Activated naive CD4-positive, alpha-beta T cell treated with anti-CD3 and anti-CD28 coated beads, Interleukin-2, amount 50 U/mL, for 16 hours (primary cell): Measurements from ENCODE around the gene PRKAB1.
"Not testable (repeated sequence)": the region's sequence is repeated elsewhere in the genome, so short reads cannot be mapped to it uniquely, and the experiment has no call there.

Experiments used
- DNase-seq: peaks from one replicate; pipeline ENCODE4 v3.0.0-alpha.2; 2020

Gene PRKAB1, protein sequence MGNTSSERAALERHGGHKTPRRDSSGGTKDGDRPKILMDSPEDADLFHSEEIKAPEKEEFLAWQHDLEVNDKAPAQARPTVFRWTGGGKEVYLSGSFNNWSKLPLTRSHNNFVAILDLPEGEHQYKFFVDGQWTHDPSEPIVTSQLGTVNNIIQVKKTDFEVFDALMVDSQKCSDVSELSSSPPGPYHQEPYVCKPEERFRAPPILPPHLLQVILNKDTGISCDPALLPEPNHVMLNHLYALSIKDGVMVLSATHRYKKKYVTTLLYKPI

DNA sequence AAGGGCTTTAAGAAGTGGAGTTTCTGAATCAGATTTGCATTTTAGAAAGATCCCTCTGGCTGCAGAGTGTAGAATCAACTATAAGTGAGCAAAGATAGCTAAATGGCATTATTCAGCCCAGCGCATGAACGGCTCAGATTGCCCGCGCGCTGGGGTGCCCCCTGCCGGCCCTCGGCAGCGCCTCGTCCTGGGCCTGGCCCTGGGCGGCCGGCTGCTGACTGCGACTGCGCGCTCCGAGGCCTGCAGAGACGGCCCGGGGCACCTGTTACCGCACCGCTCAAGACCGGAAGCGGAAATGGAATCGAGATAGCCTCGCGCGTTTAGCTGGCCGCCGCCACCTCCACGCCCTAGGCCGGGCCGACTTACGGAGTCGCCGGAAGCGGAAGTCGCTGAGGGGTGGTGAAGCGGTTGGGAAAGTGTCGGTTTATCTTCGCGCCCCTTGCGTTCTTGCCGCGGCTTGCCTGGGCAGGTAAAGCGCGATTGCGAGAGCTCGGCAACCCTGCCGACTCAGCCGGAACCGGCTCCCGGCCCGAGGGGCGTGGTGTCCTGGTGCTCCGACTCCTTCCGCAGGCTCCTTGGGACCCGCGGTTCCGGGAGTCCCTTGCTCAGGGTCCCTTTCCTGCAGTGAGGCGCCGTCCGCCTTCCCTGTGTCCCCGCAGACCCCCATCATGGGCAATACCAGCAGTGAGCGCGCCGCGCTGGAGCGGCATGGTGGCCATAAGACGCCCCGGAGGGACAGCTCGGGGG lies at the start of gene PRKAB1:
PRKAB1 (plus strand) TSS at position 557 of the 747 bp plus-strand sequence; CDS start at position 669, 112 bp downstream.
- DNase-seq, result peak; percentile 96

DNA sequence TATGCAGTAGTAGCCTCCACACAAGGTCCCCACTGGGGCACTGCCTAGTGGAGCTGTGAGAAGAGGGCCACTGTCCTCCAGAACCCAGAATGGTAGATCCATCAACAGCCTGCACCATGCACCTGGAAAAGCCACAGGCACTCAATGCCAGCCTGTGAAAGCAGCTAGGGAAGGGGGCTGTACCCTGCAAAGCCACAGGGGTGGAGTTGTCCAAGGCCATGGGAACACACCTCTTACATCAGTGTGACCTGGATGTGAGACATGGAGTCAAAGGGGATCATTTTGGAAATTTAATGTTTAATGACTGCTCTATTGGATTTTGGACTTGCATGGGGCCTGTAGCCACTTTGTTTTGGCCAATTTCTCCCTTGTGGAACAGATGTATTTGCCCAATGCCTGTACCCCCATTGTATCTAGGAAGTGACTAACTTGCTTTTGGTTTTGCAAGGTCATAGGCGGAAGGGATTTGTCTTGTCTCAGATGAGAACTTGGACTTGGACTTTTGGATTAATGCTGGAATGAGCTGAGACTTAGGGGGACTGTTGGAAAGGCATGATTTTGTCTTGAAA lies 49.5 kb upstream of the PRKAB1 start:
- not testable (repeated sequence) for DNase-seq

DNA sequence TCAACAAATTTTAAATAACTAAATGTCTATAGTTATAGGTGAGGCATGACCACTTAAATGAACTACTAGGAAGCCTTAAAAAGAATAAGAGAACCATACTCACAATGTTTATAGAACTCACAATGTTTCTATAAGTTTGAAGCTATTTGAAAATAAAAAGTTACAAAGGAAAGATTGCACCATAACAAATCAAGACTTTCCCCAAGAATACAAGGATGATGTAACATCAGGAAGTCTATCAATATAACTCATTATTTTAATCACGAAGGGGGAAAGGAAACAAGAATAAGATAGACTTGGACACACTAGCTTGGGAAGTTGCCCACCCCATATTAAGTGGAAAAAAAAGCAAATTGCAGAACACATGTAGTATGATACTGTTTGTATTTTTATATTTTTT lies 47.4 kb upstream of the PRKAB1 start:
- DNase-seq, result no peak

DNA sequence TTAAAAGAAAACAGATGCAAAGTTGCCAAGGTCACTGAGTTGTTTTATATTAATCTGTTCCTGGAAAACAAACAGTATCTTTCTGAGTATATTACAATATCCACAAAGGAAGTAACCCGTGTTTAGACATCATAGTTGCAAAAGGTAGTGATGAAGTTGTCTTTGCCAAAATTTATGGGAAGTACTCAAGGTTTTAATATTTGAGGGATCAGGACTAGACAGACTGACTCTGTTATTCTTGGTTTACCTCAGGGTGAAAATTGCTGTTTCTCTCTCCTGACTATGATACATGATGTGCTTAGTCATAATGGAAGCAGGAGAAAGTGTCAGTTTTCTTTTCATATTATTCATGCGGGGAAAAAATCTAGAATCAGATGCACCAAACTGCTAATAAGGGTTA lies 46.1 kb upstream of the PRKAB1 start:
- DNase-seq, result no peak

DNA sequence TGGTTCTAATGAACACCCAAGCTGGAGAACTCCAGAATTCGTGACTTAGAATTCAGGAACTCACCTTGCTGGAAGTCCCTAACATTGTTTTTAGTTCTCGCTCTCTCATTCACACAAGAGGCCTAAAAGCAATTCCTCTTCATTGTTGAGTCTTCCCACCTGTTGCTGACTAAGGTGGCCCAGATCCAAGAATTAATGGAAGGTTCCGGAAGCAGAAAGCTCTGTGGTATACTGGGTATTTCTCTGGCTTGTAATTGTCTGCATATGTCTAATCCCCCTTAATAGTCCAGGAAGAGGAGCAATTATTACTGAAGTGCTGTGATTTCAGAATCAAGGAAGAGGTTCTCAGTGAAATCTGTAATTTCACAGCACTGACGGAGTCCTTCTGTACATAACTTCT lies 43.0 kb upstream of the PRKAB1 start:
- no peak for DNase-seq

DNA sequence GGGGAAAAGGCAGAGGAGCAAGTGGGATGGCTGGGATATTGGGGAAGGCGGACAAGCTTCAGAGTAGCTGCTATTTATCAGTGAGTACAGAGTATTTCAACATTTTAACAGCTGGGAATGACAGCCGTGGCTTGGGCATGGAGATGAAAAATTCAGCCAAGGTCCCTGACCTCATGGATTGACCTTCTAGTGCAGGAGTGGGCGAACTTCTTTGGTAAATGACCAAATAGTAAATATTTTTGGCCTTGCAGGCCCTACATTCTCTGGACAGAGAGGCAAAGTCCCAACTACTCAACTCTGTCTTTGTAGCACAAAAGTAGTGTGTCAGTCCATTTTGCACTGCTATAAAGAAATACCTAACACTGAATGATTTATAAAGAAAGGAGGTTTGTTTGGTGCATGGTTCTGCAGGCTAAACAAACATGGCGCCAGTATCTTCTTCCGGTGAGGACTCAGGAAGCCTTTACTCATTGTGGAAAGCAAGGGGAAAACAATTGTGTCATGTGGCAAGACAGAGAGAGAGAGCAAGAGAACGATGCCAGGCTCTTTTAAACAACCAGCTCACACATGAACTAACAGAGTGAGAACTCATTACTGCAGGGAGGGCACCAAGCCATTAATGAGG lies 40.8 kb upstream of the PRKAB1 start:
- no peak for DNase-seq

DNA sequence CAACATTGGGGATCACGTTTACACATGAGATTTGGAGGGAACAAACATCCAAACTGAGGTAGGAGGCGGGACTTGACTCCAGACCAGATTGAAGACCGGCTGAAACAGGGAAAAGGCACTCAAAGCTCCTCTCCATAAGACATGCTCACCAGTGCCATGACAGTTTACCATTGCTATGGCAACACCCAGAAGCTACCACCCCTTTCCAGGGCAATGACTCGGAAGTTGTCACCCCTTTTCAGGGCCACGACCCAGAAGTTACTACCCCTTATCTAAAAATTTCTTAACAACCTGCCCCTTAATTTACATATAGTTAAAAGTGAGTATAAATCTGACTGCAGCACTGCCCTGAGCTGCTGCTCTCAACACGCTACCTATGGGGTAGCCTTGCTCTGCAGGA lies 40.2 kb upstream of the PRKAB1 start:
- no peak for DNase-seq

DNA sequence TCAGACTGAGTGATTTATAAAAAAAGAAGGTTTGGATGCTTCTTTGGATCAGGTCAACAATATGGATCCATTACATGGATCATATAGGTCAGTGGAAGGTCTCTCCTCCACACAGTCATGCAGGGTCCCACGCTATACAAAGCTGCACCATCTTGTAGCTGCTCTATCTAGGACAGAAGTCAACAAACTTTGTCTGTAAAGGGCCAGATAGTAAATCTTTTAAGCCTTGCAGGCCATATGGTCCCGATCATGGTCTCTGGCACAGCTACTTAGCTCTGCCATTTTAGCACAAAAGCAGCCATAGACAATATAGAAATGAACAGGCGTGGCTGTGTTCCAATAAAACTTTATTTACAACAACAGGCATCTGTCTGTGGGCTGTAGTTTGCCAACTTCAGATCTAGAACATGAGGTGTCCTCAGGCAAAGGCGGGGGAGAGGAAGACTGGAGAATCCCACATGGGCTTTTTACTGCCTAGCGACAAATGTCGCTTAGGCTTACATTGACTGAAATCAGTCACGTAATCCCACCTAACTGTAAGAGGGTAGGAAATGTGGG lies 37.6 kb upstream of the PRKAB1 start:
- DNase-seq, result no peak

DNA sequence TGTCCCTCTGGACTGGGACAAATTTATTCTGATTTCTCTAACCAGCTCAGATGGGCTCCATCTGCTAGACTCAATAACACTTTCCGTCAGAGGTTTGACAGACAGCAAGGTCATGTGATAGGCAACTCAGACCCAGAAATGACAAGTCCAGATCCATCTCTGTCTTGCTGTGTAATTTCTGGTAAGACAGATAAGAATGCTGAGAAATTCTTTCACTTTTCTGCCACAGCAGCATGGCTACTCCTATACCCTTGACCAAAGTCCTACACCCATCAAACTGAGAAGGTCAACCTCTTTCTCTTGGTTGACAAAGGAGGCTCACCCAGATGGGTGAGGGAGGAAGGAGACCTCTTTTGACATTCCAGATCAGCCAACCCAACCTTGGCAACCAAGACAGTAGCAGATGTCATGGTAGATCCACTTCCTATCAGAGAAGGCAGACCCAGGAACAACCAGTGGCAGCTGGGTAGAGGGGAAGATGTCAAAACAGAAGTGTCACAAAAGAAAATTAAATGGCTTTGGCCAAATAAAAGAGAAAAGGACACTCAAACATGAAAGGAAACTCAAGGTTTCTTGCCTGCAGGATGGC lies 36.9 kb upstream of the PRKAB1 start:
- no peak for DNase-seq

DNA sequence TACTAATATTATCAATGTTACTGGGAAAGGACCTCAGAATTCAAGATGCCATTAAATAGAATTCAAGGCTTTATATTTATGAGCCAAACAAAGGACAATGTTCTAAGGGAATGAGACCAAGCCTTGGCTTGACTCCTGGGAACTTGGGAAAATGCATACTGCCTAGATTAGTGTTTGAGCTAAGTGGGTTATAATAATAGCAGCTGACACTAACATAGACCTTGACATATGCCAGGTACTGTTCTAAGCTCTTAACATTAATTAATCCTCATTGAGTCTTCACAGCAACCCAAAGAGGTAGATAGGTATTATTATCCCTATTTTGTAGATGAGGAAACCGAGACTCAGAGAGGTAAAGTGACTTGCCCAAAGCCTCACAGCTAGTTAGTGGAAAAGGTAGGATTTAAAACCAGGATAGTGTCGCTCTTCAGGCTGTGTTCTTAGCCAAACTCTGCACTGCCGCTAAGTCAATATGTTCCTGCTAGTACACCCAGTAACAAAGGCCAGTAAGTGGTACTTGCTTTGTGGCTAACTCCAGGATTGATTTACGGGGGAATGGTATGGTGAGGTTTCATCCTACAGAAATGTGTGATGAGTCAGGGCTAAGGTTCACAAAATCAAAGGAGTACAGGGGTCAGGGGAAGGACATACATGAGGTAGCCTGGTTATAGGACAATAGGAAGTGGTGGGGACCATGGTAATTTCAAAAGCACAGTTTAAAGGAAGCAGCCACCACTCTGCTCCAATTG lies 35.8 kb upstream of the PRKAB1 start:
- no peak for DNase-seq

DNA sequence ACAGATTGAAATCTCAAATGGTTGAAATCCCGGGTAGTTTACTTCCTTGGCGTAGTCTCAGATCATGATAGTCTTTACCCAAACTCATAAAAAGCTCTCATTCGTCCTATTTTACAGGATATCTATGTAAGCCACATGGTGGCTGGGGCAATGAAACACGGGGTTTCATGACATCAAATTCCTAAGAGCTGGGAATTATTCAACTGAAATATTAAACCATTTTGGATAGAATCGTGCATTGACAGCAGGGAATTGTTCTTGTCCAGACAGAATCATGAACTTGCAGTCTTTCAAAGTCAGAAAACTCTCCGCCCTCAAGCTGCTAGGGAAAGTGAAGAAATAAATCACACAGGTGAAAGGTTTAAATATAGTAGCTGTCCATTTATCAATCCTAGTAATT lies 33.2 kb upstream of the PRKAB1 start:
- no peak for DNase-seq

DNA sequence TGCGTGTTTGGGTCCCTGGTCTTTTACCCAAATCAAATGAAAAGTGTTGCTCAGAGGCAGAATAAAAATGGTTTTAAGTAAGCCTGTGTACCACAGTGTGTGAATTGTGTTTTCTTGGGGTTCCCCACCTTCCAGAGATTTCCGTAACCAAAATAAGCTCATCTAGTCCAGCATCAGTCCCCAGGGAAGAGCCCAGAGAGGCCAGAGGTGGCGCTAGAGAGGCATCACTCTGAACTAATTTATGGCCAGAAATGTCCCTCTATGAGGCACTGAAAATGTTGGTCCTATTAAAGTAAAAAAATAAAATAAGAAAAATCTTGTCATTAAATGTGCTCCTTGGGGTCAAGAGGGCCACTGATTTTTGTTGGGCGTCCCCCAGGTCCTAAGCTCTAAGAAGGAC lies 24.9 kb upstream of the PRKAB1 start:
- no peak for DNase-seq

DNA sequence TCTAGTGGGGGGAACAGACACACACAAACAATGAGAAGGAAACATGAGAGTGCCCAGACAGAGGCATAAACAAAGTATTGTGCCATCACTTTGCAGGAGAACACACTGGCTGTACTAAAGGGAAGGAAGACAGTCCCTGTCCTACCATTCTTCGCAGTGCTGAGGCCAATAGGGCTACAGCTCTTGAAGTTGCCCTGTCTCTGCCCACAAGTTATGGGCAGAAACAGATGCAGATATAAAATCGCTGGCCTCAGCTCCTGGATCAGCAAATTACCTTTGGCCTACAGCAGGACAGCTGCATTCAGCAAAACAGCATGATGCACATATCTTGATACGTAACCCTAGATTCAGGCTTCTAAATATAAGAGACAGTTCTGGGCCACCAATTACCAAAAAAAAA lies 23.0 kb upstream of the PRKAB1 start:
- no peak for DNase-seq

DNA sequence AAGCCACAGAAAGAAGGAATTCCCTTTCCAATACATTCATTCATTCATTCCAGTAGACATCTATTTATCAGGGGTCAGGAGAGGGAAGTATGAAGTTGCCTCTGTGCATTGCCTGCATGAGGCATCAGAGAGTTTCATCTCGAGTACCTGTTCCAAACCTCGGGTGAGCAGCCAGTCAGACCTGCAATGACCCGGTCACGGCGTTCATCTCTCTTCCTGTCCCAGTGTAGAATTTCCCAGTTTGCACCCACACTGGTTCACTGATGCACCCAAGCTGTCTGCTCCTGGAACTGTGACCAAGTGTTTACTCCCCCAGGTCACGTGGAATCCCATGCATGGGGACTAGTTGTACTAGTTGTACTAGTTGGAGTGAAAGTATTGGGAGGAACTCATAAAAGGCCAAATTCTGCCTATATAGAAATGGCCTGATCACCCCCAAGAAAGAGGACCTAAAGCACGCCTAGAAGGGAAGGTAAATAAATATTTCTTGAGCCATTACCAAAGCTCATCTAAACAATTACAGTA lies 22.3 kb upstream of the PRKAB1 start:
- DNase-seq, result no peak

DNA sequence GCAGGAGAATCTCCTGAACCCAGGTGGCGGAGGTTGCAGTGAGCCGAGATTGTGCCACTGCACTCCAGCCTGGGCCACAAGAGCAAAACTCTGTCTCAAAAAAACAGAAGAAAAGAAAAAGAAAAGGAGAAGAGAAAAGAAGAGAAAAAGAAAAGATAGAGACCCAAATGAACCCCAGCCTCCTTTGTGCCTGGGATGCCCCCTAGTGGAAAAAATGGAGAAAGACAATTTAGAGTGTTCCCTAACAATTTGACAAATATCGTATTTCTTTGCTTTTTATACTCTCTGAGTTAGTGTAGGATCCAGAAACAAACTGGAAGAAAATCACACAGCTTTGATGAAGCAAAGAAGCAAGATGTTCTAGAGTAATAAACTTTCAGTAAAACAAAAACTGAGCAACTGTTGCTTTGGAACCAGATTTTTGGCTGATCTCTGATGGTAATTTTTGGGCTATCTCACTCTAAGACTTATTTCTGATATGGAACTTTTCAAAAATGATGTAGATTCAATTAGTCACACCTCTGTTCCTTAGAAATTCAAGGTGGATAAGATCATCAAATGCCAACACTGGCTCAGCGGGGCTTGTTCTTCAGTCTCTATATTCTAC lies 18.6 kb upstream of the PRKAB1 start:
- DNase-seq, result no peak

DNA sequence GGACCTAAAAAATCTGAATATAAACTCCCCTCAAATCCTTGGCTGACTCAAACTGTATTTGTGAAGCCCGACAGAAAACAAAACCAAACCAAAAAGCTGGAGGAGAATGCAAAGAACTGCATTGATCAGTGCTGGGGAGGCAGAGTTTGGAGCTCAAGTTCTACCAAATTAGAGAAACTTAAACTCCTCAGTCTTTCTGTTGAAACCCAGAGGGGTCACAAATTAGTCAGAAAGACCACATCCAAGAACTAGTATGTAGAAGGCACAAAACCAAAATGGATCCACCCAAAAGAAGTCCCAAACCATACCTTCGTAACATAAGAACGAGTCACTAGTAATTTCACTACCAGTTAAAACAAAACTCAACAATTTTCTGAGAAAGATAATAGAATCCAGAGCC lies 15.3 kb upstream of the PRKAB1 start:
- DNase-seq, result no peak

DNA sequence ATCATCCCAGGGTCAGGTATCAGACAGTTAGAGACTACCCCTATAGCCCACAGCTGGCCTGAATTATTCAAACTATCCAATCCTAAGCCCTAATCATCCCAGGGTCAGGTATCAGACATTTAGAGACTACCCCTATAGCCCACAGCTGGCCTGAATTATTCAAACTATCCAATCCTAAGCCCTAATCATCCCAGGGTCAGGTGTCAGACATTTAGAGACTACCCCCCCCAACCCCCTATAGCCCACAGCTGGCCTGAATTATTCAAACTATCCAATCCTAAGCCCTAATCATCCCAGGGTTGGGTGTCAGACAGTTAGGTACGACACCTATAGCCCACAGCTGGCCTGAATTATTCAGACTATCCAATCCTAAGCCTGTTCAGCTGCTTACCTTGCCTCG lies 10.9 kb upstream of the PRKAB1 start:
- DNase-seq, result not testable (repeated sequence)

DNA sequence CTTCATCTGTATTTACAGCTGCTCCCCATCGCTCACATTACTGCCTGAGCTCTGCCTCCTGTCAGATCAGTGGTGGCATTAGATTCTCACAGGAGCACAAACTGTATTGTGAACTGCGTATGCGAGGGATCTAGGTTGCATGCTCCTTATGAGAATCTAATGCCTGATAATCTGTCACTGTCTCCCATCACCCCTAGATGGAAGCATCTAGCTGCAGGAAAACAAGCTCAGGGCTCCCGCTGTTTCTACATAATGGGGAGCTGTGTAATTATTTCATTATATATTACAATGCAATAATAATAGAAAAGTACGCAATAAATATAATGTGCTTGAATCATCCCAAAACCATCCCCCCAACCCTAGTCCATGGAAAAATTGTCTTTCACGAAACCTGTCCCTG lies 9.8 kb upstream of the PRKAB1 start:
- DNase-seq, result not testable (repeated sequence)

DNA sequence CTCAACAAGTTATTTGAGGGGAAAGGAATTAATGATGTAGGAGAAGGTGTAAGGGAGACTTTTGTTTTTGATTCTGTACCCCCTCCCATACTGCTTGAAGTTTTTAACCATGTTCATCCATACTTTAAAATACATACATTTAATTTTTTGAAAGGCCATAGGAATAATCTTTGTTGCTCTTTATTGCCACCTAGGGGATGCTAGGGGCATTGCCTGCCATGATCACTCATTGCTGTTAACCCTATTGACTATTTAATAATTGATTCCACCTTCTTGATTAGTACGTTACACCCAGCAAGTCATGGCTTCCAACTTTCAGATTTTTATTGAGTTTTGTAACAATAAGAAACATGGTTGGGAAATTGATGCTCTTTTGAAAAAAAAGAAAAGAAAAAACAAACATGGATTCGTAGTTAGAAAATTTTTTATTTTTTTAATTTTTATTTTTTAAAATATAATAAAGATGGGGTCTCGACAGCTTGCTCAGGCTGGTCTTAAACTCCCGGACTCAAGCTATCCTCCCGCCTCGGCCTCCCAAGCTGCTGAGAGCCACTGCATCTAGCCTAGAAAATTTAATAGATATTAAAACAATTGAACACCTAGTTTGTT lies 8.5 kb upstream of the PRKAB1 start:
- DNase-seq, result peak; percentile 47

DNA sequence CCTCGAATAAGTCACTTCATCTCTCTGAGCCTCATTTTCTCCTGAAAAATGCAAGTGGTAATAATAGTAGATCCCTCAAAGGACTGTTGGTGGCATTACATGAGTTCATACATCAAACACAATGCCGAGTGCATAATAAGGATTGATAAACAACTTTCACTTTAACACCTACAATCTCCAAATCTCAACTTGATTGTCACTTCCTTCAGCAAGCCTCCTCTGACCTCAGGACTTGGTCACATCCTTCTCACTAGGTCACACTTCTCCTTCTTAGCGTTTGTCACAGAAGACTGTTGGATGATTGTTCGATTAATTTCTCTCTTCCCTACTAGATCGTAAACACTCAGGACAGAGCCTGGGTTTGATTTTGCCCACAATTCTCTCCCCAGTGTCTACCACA lies 7.9 kb upstream of the PRKAB1 start:
- DNase-seq, result no peak

DNA sequence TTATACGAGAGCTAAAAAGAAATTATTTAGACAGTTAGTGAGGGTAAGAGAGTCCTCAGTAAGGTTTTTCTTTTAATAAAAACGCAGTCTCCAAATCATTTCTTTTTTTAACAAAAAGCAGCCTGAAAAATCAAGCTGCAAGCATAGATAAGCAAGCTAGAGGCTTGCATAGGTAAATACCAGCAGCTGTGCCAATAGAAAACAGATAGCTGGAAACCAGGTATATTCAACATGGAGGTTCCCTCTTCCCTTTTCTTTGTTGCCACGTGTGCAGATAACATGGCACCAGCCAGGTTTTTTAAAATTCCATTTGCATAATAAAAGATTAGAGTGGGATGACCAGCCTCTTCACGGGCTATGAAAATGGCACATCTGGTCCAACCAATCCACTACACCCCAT lies 6.1 kb upstream of the PRKAB1 start:
- no peak for DNase-seq
